Measurements from ENCODE around the gene SIRT4. TPM values are rescaled to one million over a fixed set of nuclear protein-coding genes. Genes with fewer than 3 reads are reported as not detected.

SIRT4 gene
- total and polyA plus RNA-seq, 2 of the 13 experiments (the other 11 are each of a cell fraction or from before 2014, with no cell fraction given): 3.4 to 5.8 TPM

GRCh38 chr12:120301962-120302815 is at the start of gene SIRT4 (continued):
- TF ChIP-seq, protein P1, sequence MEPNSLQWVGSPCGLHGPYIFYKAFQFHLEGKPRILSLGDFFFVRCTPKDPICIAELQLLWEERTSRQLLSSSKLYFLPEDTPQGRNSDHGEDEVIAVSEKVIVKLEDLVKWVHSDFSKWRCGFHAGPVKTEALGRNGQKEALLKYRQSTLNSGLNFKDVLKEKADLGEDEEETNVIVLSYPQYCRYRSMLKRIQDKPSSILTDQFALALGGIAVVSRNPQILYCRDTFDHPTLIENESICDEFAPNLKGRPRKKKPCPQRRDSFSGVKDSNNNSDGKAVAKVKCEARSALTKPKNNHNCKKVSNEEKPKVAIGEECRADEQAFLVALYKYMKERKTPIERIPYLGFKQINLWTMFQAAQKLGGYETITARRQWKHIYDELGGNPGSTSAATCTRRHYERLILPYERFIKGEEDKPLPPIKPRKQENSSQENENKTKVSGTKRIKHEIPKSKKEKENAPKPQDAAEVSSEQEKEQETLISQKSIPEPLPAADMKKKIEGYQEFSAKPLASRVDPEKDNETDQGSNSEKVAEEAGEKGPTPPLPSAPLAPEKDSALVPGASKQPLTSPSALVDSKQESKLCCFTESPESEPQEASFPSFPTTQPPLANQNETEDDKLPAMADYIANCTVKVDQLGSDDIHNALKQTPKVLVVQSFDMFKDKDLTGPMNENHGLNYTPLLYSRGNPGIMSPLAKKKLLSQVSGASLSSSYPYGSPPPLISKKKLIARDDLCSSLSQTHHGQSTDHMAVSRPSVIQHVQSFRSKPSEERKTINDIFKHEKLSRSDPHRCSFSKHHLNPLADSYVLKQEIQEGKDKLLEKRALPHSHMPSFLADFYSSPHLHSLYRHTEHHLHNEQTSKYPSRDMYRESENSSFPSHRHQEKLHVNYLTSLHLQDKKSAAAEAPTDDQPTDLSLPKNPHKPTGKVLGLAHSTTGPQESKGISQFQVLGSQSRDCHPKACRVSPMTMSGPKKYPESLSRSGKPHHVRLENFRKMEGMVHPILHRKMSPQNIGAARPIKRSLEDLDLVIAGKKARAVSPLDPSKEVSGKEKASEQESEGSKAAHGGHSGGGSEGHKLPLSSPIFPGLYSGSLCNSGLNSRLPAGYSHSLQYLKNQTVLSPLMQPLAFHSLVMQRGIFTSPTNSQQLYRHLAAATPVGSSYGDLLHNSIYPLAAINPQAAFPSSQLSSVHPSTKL (CRISPR knock-in tag; IDR thresholded peaks at IDR 0.05): peak; percentile 60; the same call in 1 of the 2 replicates
- peak; percentile 31; the same call in 1 of the 2 replicates for TF ChIP-seq HOXA3 (CRISPR knock-in tag; IDR thresholded peaks at IDR 0.05)
- TF ChIP-seq ZNF577 (CRISPR knock-in tag; IDR thresholded peaks at IDR 0.05; ENCODE audit: borderline replicate concordance, low read depth): no peak
- peak; percentile 67 for TF ChIP-seq IRF2 (CRISPR knock-in tag; IDR thresholded peaks at IDR 0.05)
- 0 out of 2 replicates have a peak, but pooled peaks have one; percentile 19 for TF ChIP-seq ZBTB25 (CRISPR knock-in tag; IDR thresholded peaks at IDR 0.05)
- TF ChIP-seq NFKBIZ (CRISPR knock-in tag; IDR thresholded peaks at IDR 0.05): no peak
- TF ChIP-seq, protein P2, sequence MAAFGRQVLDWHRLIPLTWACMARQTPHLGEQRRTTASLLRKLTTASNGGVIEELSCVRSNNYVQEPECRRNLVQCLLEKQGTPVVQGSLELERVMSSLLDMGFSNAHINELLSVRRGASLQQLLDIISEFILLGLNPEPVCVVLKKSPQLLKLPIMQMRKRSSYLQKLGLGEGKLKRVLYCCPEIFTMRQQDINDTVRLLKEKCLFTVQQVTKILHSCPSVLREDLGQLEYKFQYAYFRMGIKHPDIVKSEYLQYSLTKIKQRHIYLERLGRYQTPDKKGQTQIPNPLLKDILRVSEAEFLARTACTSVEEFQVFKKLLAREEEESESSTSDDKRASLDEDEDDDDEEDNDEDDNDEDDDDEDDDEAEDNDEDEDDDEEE (CRISPR knock-in tag; IDR thresholded peaks at IDR 0.05): no peak
- TF ChIP-seq, protein P3, sequence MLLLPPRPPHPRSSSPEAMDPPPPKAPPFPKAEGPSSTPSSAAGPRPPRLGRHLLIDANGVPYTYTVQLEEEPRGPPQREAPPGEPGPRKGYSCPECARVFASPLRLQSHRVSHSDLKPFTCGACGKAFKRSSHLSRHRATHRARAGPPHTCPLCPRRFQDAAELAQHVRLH (CRISPR knock-in tag; IDR thresholded peaks at IDR 0.05; ENCODE audit: borderline replicate concordance, low read depth): 0 out of 2 replicates have a peak, but pooled peaks have one; percentile 43
- TF ChIP-seq CBFB (CRISPR knock-in tag; IDR thresholded peaks at IDR 0.05): peak; percentile 65
- TF ChIP-seq TFAP4 (IDR thresholded peaks at IDR 0.05; ENCODE audit: borderline replicate concordance, low read depth): peak; percentile 100
- no peak for TF ChIP-seq ZNF768 (CRISPR knock-in tag; IDR thresholded peaks at IDR 0.05)
- peak; percentile 91 for TF ChIP-seq SAP130 (CRISPR knock-in tag; IDR thresholded peaks at IDR 0.05; ENCODE audit: low read depth)
- TF ChIP-seq ZFP62 (CRISPR knock-in tag; IDR thresholded peaks at IDR 0.05): no peak
- TF ChIP-seq TEAD3 (CRISPR knock-in tag; optimal IDR thresholded peaks at IDR 0.05; ENCODE audit: borderline replicate concordance): peak; percentile 87
- peak; percentile 28; the same call in 1 of the 2 replicates for TF ChIP-seq MIXL1 (CRISPR knock-in tag; IDR thresholded peaks at IDR 0.05)
- no peak for TF ChIP-seq ZKSCAN5 (CRISPR knock-in tag; IDR thresholded peaks at IDR 0.05)
- TF ChIP-seq GTF3A (CRISPR knock-in tag; conservative IDR thresholded peaks at IDR 0.05): peak; percentile 33; the same call in 1 of the 2 replicates
- TF ChIP-seq ATF7-NPFF (CRISPR knock-in tag; IDR thresholded peaks at IDR 0.05; ENCODE audit: low read depth): no peak
- no peak for TF ChIP-seq NFIB (CRISPR knock-in tag; IDR thresholded peaks at IDR 0.05; ENCODE audit: borderline replicate concordance)
- TF ChIP-seq CBX2 (IDR thresholded peaks at IDR 0.05; ENCODE audit: low read depth, low read length): no peak
- TF ChIP-seq CBX2 (CRISPR knock-in tag; IDR thresholded peaks at IDR 0.05; ENCODE audit: low read depth): no peak
- TF ChIP-seq KDM3A (CRISPR knock-in tag; IDR thresholded peaks at IDR 0.05; ENCODE audit: low read depth): no peak
- TF ChIP-seq SIX1 (CRISPR knock-in tag; IDR thresholded peaks at IDR 0.05; ENCODE audit: borderline replicate concordance): no peak
- no peak for TF ChIP-seq HOXA5 (CRISPR knock-in tag; IDR thresholded peaks at IDR 0.05)

All from HepG2 (cell line).